HS-27A (cell line): ENCODE measurements around the gene SYNJ1.
A peak's percentile ranks its signal among the peaks of the same experiment; 100 is the strongest.
"Not testable (repeated sequence)": the region's sequence is repeated elsewhere in the genome, so short reads cannot be mapped to it uniquely, and the experiment has no call there.

Experiments
- DNase-seq: peaks from one replicate; pipeline ENCODE4 v3.0.0-alpha.2; 2012; ENCODE audit warnings: low read depth, missing footprints

The SYNJ1 gene

GRCh38 chr21:32687643-32688345 is 40.0 kb downstream of the SYNJ1 start:
- no peak for DNase-seq

- DNase-seq = no peak
Measured at GRCh38 chr21:32682696-32683474, 44.9 kb downstream of the SYNJ1 start.

GRCh38 chr21:32674731-32675130 is 53.1 kb downstream of the SYNJ1 start:
- DNase-seq = no peak

- DNase-seq = no peak
Measured at GRCh38 chr21:32674038-32674437, 53.8 kb downstream of the SYNJ1 start.

GRCh38 chr21:32666258-32666657 is 61.6 kb downstream of the SYNJ1 start:
- DNase-seq = no peak

GRCh38 chr21:32664095-32664494 is 63.7 kb downstream of the SYNJ1 start:
- not testable (repeated sequence) for DNase-seq

GRCh38 chr21:32661981-32662380 is 65.8 kb downstream of the SYNJ1 start:
- DNase-seq = not testable (repeated sequence)

GRCh38 chr21:32661026-32661782 is 66.6 kb downstream of the SYNJ1 start:
- not testable (repeated sequence) for DNase-seq

- no peak for DNase-seq
Measured at GRCh38 chr21:32658524-32658923, 69.3 kb downstream of the SYNJ1 start.

- no peak for DNase-seq
Measured at GRCh38 chr21:32653326-32653901, 74.4 kb downstream of the SYNJ1 start.

GRCh38 chr21:32648165-32648564 is 79.6 kb downstream of the SYNJ1 start:
- no peak for DNase-seq

- no peak for DNase-seq
Measured at GRCh38 chr21:32645261-32646182, 82.3 kb downstream of the SYNJ1 start.

- DNase-seq = no peak
Measured at GRCh38 chr21:32641710-32642698, 85.8 kb downstream of the SYNJ1 start.

- no peak for DNase-seq
Measured at GRCh38 chr21:32626621-32627196, 101.1 kb downstream of the SYNJ1 start.

- not testable (repeated sequence) for DNase-seq
Measured at GRCh38 chr21:32618218-32618617, 109.6 kb downstream of the SYNJ1 start.

GRCh38 chr21:32613436-32614043 is 114.3 kb downstream of the SYNJ1 start:
- DNase-seq = no peak

GRCh38 chr21:32612999-32613337 is 114.8 kb downstream of the SYNJ1 start:
- no peak for DNase-seq

- DNase-seq = peak; percentile 92
Measured at GRCh38 chr21:32612075-32612998, 115.5 kb downstream of the SYNJ1 start, which contains the start of gene CFAP298. Gene CFAP298 (minus strand): TSS chr21:32612377. CDS start chr21:32612243, 134 bp downstream.
